CD4-positive, alpha-beta T cell (primary cell): ENCODE data around the gene PIK3AP1. TPM values are rescaled to one million over a fixed set of nuclear protein-coding genes. Genes with fewer than 3 reads are reported as not detected.
A peak's percentile ranks its signal among the peaks of the same experiment; 100 is the strongest.

Experiments used
- ATAC-seq: fragments of 200-7000 bp; cut with Tn5 transposase; one replicate; pipeline ENCODE4 v1.10.0; 2022; ENCODE audit warnings: mild to moderate bottlenecking; ENCODE audit not compliant: poor library complexity
- CTCF ChIA-PET: fragments of 350-600 bp; sonication (Branson Sonifier 250); formaldehyde crosslinking; loops from one replicate; lab custom pipeline; 2021; ENCODE audit warnings: antibody characterized with exemption, inconsistent platforms; lab: Charles Lee
- POLR2A ChIA-PET: fragments of 350-600 bp; sonication (Branson Sonifier 250); formaldehyde crosslinking; loops from one replicate; lab custom pipeline; 2021; ENCODE audit warnings: antibody characterized with exemption, inconsistent platforms; lab: Charles Lee
- DNase-seq, 14 experiments: peaks; one replicate each; pipeline ENCODE4 v3.0.0-alpha.2; 2013 to 2020; ENCODE audit warnings: mixed read lengths in 2 of 14
- H3K27ac ChIP-seq, 2 donors: one replicate each; pipeline versions ENCODE4 v1.5.1 to v1.7.0; 2013; ENCODE audit warnings: low read length in 2 of 2, low read depth in 1 of 2, mild to moderate bottlenecking in 1 of 2
- H3K27me3 ChIP-seq, 2 experiments: 1 replicate in 1 of 2; 2 replicates in 1 of 2; pipeline versions ENCODE4 v1.6.1 to v1.7.0; 2013; ENCODE audit warnings: low read length in 2 of 2, control low read depth in 1 of 2, mild to moderate bottlenecking in 1 of 2, moderate library complexity in 1 of 2; ENCODE audit not compliant: insufficient read depth in 2 of 2, control insufficient read depth in 1 of 2
- H3K36me3 ChIP-seq: one replicate; pipeline ENCODE4 v1.6.1; 2013; ENCODE audit warnings: low read length, control low read depth; ENCODE audit not compliant: insufficient read depth
- H3K4me1 ChIP-seq: one replicate; pipeline ENCODE4 v1.6.1; 2013; ENCODE audit warnings: low read length, control low read depth; ENCODE audit not compliant: insufficient read depth
- H3K4me3 ChIP-seq: one replicate; pipeline ENCODE4 v1.5.1; 2013; ENCODE audit warnings: mild to moderate bottlenecking, low read length, moderate library complexity
- H3K9me3 ChIP-seq, 2 experiments: 1 replicate in 1 of 2; 2 replicates in 1 of 2; pipeline versions ENCODE4 v1.6.1 to v1.7.0; 2013; ENCODE audit warnings: low read length in 2 of 2, mild to moderate bottlenecking in 2 of 2, control low read depth in 1 of 2, moderate library complexity in 1 of 2; ENCODE audit not compliant: control insufficient read depth in 1 of 2, insufficient read depth in 1 of 2
- H3K27ac Mint-ChIP-seq: one replicate; pipeline ENCODE4 v1.8.0; 2020; ENCODE audit warnings: mixed read lengths
- H3K27me3 Mint-ChIP-seq: one replicate; pipeline ENCODE4 v1.8.0; 2021; ENCODE audit warnings: mixed read lengths
- H3K36me3 Mint-ChIP-seq: one replicate; pipeline ENCODE4 v1.8.0; 2021; ENCODE audit warnings: low read depth, mixed read lengths
- H3K4me1 Mint-ChIP-seq: one replicate; pipeline ENCODE4 v1.8.0; 2021; ENCODE audit warnings: low read depth, mixed read lengths
- H3K4me3 Mint-ChIP-seq: one replicate; pipeline ENCODE4 v1.8.0; 2020; ENCODE audit warnings: mild to moderate bottlenecking, mixed read lengths
- H3K9me3 Mint-ChIP-seq: one replicate; pipeline ENCODE4 v1.8.0; 2020; ENCODE audit warnings: mixed read lengths
- CTCF ChIP-seq: fragments of 200-600 bp; IDR thresholded peaks from one replicate; pipeline ENCODE4 v1.8.0; 2022; ENCODE audit warnings: antibody characterized with exemption, mild to moderate bottlenecking
- intact Hi-C, 2 experiments: fragments of 100-400 bp; cut with DNase I in 1 of 2; cut with micrococcal nuclease in 1 of 2; formaldehyde crosslinking; loops; one replicate each; pipeline versions ENCODE4 v1.15.1 to v1.9.0; 2023 to 2025; cut with DNase I, micrococcal nuclease
- total RNA-seq, 174 experiments: library from RNA in 2 of 174; stranded (reverse) in 2 of 174; gene quantifications; one replicate each; pipeline ENCODE4 v1.2.3 and lab custom pipeline; 2021 to 2026

Gene PIK3AP1
- total RNA-seq, 2 experiments from 2014 or later: 0.58 to 0.59 TPM

- CTCF ChIA-PET: no interaction called here
- DNase-seq: peak in 3 of 14 experiments; percentile 26 to 33 (median 26)
- Mint-ChIP-seq H3K4me1 (no peaks in the 10 kb centered on the region), H3K36me3 (no peaks in the 10 kb centered on the region), H3K27ac (no peak overlapping the region), H3K9me3 (no peaks in the 10 kb centered on the region), H3K27me3 (no peaks in the 10 kb centered on the region), H3K4me3 (no peak overlapping the region)
- intact Hi-C loops: no loop called here
- no peak overlapping the region for H3K4me3 ChIP-seq
- TF ChIP-seq CTCF: no peak
- POLR2A ChIA-PET: no interaction called here
- H3K27ac ChIP-seq: no peak overlapping the region
- ATAC-seq: no peak
- no peaks in the 10 kb centered on the region for H3K36me3 ChIP-seq
- H3K9me3 ChIP-seq: no peaks in the 10 kb centered on the region
- no peaks in the 10 kb centered on the region for H3K27me3 ChIP-seq
- H3K4me1 ChIP-seq: no peaks in the 10 kb centered on the region
These were observed 93.5 kb downstream of the PIK3AP1 start for GRCh38 chr10:96626795-96627194.

GRCh38 chr10:96625173-96625572, 95.1 kb downstream of the PIK3AP1 start:
- intact Hi-C loops: no loop called here

DNA sequence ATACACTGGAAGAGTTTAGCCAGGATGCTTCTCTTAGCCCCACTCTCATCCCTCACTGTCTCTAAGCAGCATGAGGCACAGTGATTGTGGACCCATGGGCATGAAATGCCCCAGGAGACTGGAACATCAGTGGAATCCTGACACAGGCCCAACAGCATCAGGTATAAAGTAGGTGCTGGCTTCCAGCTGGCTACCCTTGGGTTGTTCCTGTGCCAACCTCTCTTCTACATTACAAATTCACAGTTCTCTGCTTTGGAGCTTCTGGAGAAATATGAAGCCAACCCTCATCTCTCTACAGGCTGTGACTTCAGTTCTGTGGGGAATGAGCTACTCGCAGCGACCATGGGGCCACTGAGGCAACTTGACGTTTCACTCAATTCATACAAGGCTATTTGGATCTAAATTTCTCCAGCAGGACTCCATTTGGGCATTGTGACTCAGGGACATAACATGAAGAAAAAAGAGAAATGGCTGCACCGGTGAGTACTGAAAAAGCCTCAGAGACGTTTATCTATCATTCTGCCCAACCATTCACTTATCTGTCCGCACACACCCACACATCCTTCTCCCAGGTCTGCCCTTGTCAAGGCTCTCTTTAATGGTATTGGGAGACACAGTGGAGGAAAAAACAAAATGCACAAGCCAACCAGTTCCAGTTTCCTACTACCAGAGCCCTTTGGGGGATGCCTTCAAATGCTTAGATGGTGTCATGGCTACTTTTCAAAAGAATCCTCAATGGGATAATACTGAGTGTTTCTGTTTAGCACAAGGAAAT, 98.1 kb downstream of the PIK3AP1 start:
- ChIA-PET POLR2A (no interaction called here), CTCF (no interaction called here)
- Histone ChIP-seq H3K4me3 (no peak overlapping the region), H3K4me1 (no peaks in the 10 kb centered on the region), H3K27me3 (no peaks in the 10 kb centered on the region), H3K27ac (no peak overlapping the region), H3K36me3 (no peaks in the 10 kb centered on the region), H3K9me3 (no peaks in the 10 kb centered on the region)
- no peaks in the 10 kb centered on the region for H3K9me3 Mint-ChIP-seq
- no peak overlapping the region for H3K4me3 Mint-ChIP-seq
- DNase-seq: no peak
- H3K27me3 Mint-ChIP-seq: no peaks in the 10 kb centered on the region
- no peaks in the 10 kb centered on the region for H3K4me1 Mint-ChIP-seq
- H3K36me3 Mint-ChIP-seq: no peaks in the 10 kb centered on the region
- ATAC-seq: no peak
- TF ChIP-seq CTCF: no peak
- intact Hi-C loops: no loop called here
- no peak overlapping the region for H3K27ac Mint-ChIP-seq

More at GRCh38 chr10:96625173-96625572, 95.1 kb downstream of the PIK3AP1 start:
- CTCF ChIA-PET: no interaction called here
- no peak overlapping the region for H3K4me3 ChIP-seq
- H3K4me1 Mint-ChIP-seq: no peaks in the 10 kb centered on the region
- H3K27me3 Mint-ChIP-seq: no peaks in the 10 kb centered on the region
- H3K4me1 ChIP-seq: no peaks in the 10 kb centered on the region
- H3K27ac ChIP-seq: no peak overlapping the region
- TF ChIP-seq CTCF: no peak
- H3K27ac Mint-ChIP-seq: no peak overlapping the region
- no peaks in the 10 kb centered on the region for H3K27me3 ChIP-seq
- POLR2A ChIA-PET: no interaction called here
- H3K9me3 Mint-ChIP-seq: no peaks in the 10 kb centered on the region
- ATAC-seq (no peak), DNase-seq (no peak)
- H3K4me3 Mint-ChIP-seq: no peak overlapping the region
- no peaks in the 10 kb centered on the region for H3K9me3 ChIP-seq
- H3K36me3 ChIP-seq: no peaks in the 10 kb centered on the region
- H3K36me3 Mint-ChIP-seq: no peaks in the 10 kb centered on the region
